NCI-H187 treated with DMSO at 0.1 percent for 48 hours (cell line): ENCODE data around the gene RABEPK.
"Not testable (repeated sequence)": the region's sequence is repeated elsewhere in the genome, so short reads cannot be mapped to it uniquely, and the experiment has no call there.

ENCODE experiments used
- DNase-seq: peaks from one replicate; lab custom pipeline; 2025; lab: John Stamatoyannopoulos, UW

The RABEPK gene

GRCh38 chr9:125246261-125246667, 45.9 kb downstream of the RABEPK start:
- no peak for DNase-seq

DNA sequence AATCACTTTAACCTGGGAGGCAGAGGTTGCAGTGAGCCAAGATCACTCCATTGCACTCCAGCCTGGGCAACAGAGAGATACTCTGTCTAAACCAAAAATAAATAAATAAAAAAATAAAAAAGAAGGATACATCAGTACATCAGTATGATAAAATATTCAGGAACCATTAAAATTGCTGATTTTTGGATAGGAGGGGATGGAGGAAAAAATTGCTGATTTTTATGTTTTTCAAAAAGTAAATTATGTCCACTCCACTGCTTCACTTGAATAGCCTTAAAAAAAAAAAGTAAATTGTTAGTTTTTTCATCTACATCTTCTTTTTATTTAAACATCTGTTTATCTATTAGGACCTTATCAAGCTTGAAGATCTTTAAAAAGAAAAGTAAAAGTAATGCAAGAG, 53.9 kb downstream of the RABEPK start:
- DNase-seq: no peak

DNA sequence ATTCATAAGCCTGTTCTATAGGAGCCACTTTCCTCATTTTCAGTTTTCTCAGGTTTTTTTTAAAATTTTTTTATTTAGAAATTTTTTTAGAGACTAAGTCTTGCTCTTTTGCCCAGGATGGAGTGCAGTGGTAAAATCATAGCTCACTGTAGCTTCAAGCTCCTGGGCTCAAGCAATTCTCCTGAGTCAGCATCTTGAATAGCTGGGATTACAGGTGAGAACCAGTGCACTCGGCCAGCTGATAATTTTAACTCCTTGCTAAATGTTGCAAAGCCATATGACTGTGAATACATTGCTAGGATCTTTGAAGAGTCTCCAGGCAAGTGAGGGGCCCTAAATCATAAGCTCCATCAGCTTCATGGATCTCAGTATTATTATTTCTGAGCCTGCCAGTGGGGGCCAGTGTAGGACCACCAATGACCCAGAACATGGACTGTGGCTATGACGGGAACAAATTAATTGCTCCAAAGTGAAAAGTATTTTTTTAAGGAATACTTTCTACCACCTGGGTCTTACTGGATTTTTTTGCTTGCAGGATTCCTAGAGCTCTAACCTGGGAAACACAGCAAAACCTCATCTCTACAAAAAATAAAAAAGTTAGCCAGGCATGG, 55.5 kb downstream of the RABEPK start:
- DNase-seq: no peak

GRCh38 chr9:125258160-125258785, 57.9 kb downstream of the RABEPK start:
- no peak for DNase-seq

DNA sequence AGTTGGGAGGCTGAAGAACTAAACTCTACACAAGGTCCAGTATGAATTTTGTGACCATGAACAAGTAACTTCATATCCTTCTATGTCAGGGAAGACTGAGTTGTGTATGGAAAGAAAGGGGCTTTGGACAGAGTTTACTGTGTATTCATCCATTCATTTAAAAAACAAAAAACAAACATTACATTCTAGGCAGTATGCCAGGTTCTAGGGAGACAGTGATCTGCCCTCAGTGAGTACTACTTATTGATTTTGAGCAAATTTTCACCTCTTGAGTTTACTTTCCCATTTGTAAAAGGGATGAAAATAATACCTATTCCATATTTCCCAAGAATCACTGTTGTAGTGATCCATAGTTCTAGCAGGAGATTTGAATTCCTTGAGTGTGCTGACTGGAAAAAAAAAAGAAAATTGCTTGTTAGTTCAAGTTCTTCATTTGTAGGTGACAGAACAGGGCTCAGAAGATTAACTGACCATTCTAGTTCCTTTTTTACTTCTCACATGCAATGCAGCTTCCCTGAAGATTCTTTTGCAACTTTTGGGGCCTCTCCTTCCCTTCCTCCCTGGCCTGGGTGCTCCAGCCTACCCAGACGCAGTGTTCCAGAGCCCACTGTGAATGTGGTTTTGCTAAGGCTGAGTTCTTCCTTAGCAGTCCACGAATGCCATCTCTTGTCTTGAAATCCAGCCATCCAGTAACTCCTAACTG, 58.6 kb downstream of the RABEPK start:
- no peak for DNase-seq

GRCh38 chr9:125260561-125260960, 60.2 kb downstream of the RABEPK start:
- no peak for DNase-seq

DNA sequence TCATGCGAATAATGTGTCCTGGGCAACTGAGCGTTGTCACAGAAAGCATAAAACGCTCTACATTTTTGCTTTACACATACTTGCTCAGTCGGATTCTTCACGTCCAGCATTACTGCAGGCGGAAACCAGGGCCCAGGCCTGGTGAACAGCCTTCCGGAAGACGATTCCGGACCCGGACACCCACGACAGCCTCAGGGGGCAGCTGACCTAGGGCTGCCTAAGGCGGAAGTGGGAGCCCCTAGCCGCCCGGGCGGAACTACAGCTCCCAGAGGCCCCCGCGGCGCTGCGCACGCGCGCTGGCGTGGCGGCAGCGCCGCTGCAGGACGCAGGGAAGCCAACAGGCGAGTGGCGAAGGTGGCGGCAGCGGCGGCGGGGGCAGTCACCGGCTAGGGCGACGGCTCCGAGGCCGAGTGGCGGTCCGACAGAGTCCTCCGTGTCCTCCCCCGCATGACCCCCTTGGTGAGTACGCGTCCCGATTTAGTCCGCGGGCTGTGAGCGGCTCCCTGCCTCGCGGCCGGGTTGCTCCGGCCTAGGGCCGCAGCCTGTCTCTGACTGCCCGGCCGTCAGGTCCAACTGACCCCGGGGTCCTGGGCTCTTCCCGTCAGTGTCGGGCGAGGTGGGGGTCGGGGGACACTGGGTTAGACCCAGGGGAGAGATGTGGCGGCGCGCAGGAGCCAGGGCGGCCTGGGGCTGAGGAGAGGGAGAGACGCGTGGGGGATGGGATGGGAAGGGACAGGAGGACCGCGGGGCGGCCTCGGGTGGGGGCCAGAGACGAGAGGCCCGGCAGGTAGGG, 61.4 kb downstream of the RABEPK start, which contains the start of gene GAPVD1:
TSS of gene GAPVD1 (plus strand) at position 326 of the 793 bp plus-strand sequence. CDS start 37,096 bp downstream, outside the sequence.
- DNase-seq: no peak

DNA sequence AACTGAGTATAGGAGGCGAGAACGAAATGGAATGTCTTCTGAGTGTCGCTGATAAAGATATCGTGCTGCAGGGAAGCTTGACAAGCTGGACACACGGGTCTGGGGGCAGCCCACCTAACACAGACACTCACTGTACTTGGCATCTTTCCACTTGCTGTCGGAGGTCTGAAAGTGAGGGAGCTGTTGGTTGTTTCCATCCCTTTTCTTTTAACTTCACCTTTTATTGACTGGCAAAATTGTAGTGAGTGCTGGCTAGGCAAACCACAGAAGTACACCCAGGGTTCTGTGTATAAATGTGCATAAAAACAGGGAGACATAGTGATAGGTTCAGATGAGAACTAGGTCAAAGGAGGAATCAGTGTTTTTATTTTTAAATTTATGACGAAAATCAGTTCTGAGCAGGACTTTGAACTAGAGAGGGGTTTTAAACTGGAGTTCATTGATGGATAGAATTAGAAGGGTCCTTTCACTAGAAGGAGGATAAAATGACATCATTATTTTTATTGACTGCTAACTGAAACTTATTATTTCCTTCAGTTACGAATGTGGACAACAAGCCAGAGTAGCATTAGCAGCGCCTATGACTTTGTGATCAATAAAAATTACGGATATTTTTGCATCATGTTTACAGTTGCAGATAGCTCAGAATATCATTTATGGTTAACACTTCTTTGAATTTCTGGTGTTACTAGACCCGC, 62.1 kb downstream of the RABEPK start:
- no peak for DNase-seq

DNA sequence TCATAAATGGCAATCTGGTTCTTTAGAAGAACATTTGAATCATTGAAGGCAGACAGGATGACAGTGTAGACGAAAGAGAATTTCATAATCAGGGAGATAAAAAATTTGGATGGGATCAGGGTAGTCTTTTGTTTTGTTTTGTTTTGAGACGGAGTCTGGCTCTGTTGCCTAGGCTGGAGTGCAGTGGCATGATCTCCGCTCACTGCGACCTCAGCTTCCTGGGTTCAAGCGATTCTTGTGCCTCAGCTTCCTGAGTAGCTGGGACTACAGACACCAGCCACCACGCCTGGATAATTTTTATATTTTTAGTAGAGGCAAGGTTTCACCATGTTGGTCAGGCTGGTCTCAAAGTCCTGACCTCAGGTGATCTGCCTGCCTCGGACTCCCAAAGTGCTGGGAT, 63.7 kb downstream of the RABEPK start:
- not testable (repeated sequence) for DNase-seq

- no peak for DNase-seq
These were observed 68.2 kb downstream of the RABEPK start for GRCh38 chr9:125268394-125269013.

GRCh38 chr9:125269014-125269397, 68.7 kb downstream of the RABEPK start:
- no peak for DNase-seq

DNA sequence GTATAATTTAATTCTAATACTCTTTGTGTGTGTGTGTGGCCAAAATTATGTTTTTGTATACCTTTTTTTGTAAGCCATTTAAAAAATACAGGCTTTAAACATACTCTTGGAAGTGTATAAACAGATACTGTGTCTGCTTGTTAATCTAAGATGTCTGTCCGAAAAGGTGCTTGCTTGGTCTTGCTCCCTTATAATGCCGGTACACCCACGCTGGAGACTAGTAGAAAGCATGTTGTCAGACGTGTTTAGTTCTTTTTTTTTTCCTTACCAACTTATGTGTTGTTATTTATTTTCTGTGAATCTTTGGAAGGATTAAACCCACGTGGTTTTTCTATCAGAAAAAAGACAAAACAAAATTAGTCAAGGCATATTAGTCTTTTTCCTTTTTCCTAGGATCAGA, 70.7 kb downstream of the RABEPK start:
- no peak for DNase-seq

GRCh38 chr9:125272697-125273096, 72.4 kb downstream of the RABEPK start:
- no peak for DNase-seq

DNA sequence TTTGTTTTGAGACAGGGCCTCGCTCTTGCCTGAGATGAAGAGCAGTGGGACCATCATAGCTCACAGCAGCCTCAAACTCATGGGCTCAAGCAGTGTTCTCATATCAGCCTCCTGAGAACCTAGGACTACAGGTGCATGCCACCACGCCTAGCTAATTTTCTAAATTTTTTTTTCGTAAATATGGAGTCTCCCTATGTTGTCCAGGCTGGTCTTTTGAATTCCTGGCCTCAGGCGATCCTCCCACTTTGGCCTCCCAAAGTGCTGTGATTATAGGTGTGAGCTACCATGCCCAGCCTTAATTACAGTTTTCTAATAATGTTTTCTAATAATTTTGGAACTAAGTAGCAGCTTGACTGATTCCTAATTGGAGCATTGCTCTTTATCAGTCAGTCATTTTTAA, 76.4 kb downstream of the RABEPK start:
- no peak for DNase-seq

DNA sequence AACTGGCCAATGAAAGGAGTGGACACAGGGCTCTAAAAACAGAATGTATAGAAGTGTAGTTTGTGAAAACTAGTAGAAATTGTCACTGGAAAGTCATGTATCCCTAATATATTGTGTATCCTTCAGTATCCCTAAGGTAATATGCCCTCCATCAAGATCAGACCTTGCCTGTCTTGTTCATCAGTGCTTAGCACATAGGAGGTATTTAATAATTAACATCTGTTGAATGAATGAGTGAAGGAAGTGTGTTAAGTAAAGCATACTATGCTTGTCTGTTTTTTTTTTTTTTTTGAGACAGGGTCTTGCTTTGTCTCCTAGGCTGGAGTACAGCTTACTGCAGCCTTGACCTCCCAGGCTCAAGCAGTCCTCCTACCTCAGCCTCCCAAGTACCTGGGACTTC, 77.1 kb downstream of the RABEPK start:
- DNase-seq: no peak

DNA sequence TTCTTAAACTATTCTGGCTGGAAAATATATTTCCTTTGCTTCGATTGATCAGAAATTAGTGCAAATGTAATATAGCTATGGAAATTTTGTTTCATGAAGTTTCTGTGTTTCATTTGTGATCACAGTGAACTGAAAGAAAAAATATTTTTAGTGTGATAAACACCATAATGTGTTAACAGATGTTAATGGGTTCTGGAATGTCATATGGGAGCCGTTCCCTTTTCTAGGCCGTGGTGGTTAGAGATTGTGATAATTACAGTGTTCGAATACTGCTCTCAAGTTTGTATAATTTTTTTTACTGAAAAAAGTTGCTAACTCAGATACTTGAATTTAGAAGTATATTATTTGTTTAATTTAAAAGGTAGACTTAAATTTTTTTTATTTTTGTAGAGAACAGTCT, 80.6 kb downstream of the RABEPK start:
- DNase-seq: no peak
